Lung (tissue), 12 donors: ENCODE data around the gene KLK3. TPM values are rescaled to one million over a fixed set of nuclear protein-coding genes. Genes with fewer than 3 reads are reported as not detected.

ENCODE experiments used
- ATAC-seq: fragments of 200-7000 bp; cut with Tn5 transposase; one replicate; pipeline ENCODE4 v1.9.1; 2020; ENCODE audit warnings: moderate number of reproducible peaks; ENCODE audit not compliant: insufficient read depth, low FRiP score
- DNase-seq, 3 donors: peaks; one replicate each; pipeline ENCODE4 v3.0.0-alpha.2; 2013 to 2017
- H3K27ac ChIP-seq, 2 donors: one replicate each; pipeline ENCODE4 v1.5.1; 2013; ENCODE audit warnings: mild to moderate bottlenecking in 2 of 2, moderate library complexity in 2 of 2, control low read depth in 1 of 2, inconsistent platforms in 1 of 2, low read depth in 1 of 2, low read length in 1 of 2
- H3K27me3 ChIP-seq, 3 donors: one replicate each; pipeline ENCODE4 v1.5.1; 2013; ENCODE audit warnings: low read length in 2 of 3; ENCODE audit not compliant: control insufficient read depth in 3 of 3, insufficient read depth in 3 of 3
- H3K36me3 ChIP-seq, 4 donors: one replicate each; pipeline ENCODE4 v1.5.1; 2013; ENCODE audit warnings: low read length in 4 of 4, mild to moderate bottlenecking in 1 of 4, moderate library complexity in 1 of 4; ENCODE audit not compliant: control insufficient read depth in 4 of 4, insufficient read depth in 4 of 4
- H3K4me1 ChIP-seq, 5 donors: one replicate each; pipeline ENCODE4 v1.5.1; 2013; ENCODE audit warnings: low read length in 5 of 5, mild to moderate bottlenecking in 2 of 5, moderate library complexity in 1 of 5; ENCODE audit not compliant: control insufficient read depth in 5 of 5, insufficient read depth in 5 of 5
- H3K4me3 ChIP-seq: one replicate; pipeline ENCODE4 v1.5.1; 2013; ENCODE audit warnings: mild to moderate bottlenecking, control low read depth, moderate library complexity
- H3K9ac ChIP-seq, 2 donors: one replicate each; pipeline ENCODE4 v1.5.1; 2013; ENCODE audit warnings: low read length in 2 of 2, control low read depth in 1 of 2; ENCODE audit not compliant: insufficient read depth in 1 of 2
- H3K9me3 ChIP-seq, 4 donors: one replicate each; pipeline ENCODE4 v1.5.1; 2013; ENCODE audit warnings: low read length in 3 of 4, mild to moderate bottlenecking in 1 of 4, moderate library complexity in 1 of 4; ENCODE audit not compliant: control insufficient read depth in 4 of 4, insufficient read depth in 3 of 4
- WGBS, 2 donors: extraction: QIAGEN DNeasy Blood & Tissue Kit; methylation state at CpG; one replicate each; pipeline ENCODE4 v1.1.7; 2013; 5-methylcytosine and 5-hydroxymethylcytosine counted together
- polyA plus RNA-seq, 2 donors: library from polyadenylated mRNA; stranded (reverse); fragments of 200-250 nt; gene quantifications; one replicate each; pipeline ENCODE4 v1.2.1, GENCODE V29; 2013
- total RNA-seq, 2 donors: library from RNA; depleted of rRNA in 1 of 2; stranded (reverse); fragments of >200 nt in 1 of 2; gene quantifications; one replicate each; pipeline ENCODE4 v1.2.1, GENCODE V29; 2014 to 2021
- TF ChIP-seq, protein P1 (sequence below): IDR thresholded peaks from 2 replicates; pipeline ENCODE4 v1.5.1; 2012; ENCODE audit warnings: mild to moderate bottlenecking; ENCODE audit errors: control extremely low read depth, extremely low read depth
- donor health status: control.
- donor health status: control.
- donor health status: Bipolar disorder and iron deficiency.
- donor health status: healthy.
- donor health status: DM: yes; HTN: yes; CAD: no.

Gene KLK3
- total and polyA plus RNA-seq, 4 donors = not detected

DNA sequence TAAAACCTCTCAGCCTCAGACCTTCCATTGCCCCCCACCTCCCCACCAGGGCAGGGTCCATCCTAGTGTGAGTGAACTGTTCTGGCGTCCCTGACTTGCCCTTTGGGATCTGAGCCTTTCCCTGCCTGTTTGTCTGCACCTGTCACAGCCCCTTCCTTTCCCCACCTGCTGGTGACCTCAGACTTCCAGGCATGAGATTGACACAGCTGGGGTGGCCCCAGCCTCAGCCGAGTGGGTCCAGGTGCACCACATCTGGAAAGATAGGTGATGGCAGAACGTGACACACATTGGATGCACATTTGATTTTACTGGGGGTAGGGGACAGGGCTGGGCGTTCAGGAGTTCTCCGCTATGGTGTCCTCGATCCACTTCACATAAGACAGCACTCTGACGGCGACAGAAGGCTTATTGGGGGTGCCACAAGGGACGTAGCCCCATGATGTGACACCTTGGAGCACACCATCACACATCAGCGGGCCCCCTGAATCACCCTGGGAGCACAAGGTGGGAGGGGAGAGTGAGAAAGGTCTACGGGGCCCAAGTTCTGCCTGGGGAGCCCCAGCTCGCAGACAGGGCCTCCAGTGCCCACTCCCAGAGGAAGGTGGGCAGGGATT is 35.7 kb upstream of the KLK3 start:
- H3K4me3 ChIP-seq = no peak overlapping the region
- H3K4me1 ChIP-seq = no peaks in the 10 kb centered on the region
- DNase-seq = no peak
- TF ChIP-seq, protein P1, sequence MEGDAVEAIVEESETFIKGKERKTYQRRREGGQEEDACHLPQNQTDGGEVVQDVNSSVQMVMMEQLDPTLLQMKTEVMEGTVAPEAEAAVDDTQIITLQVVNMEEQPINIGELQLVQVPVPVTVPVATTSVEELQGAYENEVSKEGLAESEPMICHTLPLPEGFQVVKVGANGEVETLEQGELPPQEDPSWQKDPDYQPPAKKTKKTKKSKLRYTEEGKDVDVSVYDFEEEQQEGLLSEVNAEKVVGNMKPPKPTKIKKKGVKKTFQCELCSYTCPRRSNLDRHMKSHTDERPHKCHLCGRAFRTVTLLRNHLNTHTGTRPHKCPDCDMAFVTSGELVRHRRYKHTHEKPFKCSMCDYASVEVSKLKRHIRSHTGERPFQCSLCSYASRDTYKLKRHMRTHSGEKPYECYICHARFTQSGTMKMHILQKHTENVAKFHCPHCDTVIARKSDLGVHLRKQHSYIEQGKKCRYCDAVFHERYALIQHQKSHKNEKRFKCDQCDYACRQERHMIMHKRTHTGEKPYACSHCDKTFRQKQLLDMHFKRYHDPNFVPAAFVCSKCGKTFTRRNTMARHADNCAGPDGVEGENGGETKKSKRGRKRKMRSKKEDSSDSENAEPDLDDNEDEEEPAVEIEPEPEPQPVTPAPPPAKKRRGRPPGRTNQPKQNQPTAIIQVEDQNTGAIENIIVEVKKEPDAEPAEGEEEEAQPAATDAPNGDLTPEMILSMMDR = no peak
- no peak overlapping the region for H3K27ac ChIP-seq
- no peaks in the 10 kb centered on the region for H3K36me3 ChIP-seq
- H3K27me3 ChIP-seq = peaks cover 3 to 71% (median 35%) of the 10 kb centered on the region in 3 donors
- ATAC-seq = no peak
- H3K9me3 ChIP-seq = peaks cover 0 to 3% (median 0%) of the 10 kb centered on the region in 4 donors
- 61 to 73% methylated on average over 12 of the region's 12 CpGs for WGBS, 2 donors
- H3K9ac ChIP-seq = peak overlapping the region in 1 of 2 donors; percentile 32

DNA sequence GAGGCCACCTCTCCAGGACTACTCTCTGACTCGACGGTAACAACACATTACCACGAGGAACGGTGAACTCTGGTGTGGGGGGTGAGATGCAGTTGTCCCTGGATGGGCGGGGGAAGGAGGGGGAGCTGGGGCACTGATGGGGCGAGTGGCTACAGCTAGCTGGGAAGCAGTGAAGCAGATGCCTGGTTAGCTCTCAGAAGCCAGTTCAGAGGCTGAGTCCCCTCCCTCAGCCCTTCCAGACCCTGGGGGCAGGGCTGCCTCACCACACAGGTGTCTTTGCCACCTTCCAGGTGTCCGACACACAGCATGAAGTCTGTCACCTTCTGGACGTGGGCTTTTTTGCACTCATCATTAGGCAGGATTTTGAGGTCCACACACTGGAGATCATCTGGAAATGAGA is 35.1 kb upstream of the KLK3 start:
- 30 to 37% methylated on average over 8 of the region's 8 CpGs for WGBS, 2 donors
- H3K27ac ChIP-seq = no peak overlapping the region
- H3K27me3 ChIP-seq = peaks cover 3 to 70% (median 35%) of the 10 kb centered on the region in 3 donors
- no peak overlapping the region for H3K9ac ChIP-seq
- DNase-seq (no peak), ATAC-seq (no peak)
- H3K36me3 ChIP-seq = no peaks in the 10 kb centered on the region
- H3K4me3 ChIP-seq = no peak overlapping the region
- TF ChIP-seq, protein P1 = no peak
- H3K4me1 ChIP-seq = no peaks in the 10 kb centered on the region
- peaks cover 0 to 3% (median 0%) of the 10 kb centered on the region in 4 donors for H3K9me3 ChIP-seq

DNA sequence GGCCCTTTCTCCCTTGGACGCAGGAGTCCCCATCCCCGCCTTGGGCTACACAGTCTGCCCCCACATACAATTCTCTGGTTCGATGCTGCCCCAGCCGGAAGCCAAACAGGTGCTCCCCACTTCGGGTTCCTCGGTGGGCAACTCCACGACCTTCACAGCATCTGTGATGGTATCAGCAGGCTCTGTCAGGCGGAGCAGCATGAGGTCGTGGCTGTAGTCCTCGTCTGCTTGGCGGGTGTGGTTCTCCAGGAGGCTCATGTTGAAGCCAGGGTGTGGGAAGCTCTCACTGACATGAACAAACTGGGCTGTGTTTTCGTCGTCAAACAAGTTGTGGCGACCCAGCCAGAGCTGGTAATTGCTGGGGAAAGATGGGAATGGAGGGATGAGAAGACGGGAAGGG is 34.6 kb upstream of the KLK3 start:
- DNase-seq = no peak
- WGBS, 2 donors = 9 to 14% methylated on average over 15 of the region's 15 CpGs
- Histone ChIP-seq H3K4me3 (no peak overlapping the region), H3K36me3 (no peaks in the 10 kb centered on the region), H3K9me3 (peaks cover 0 to 3% (median 0%) of the 10 kb centered on the region in 4 donors), H3K27me3 (peaks cover 3 to 66% (median 35%) of the 10 kb centered on the region in 3 donors), H3K27ac (no peak overlapping the region), H3K9ac (no peak overlapping the region), H3K4me1 (no peaks in the 10 kb centered on the region)
- TF ChIP-seq, protein P1 = no peak
- ATAC-seq = no peak
